ENCODE measurements around the gene MCOLN1. TPM values are rescaled to one million over a fixed set of nuclear protein-coding genes. Genes with fewer than 3 reads are reported as not detected.

Gene MCOLN1
- polyA plus RNA-seq, 3 donors: 32.8 to 133 (median 34.3) TPM

- H3K27ac ChIP-seq (ENCODE audit: low read depth in 1 of 2, low read length in 2 of 2): no peak overlapping the region
- peaks cover 7 to 8% of the 10 kb centered on the region in 2 donors for H3K36me3 ChIP-seq (replicated peaks in 1 of 2; ENCODE audit: control insufficient read depth in 1 of 2, insufficient read depth in 2 of 2, low read length in 2 of 2)
- intact Hi-C loops (cut with micrococcal nuclease): no loop called here
- Mint-ChIP-seq H3K27me3 (ENCODE audit: low read depth in 3 of 3) (peaks cover 2 to 10% (median 4%) of the 10 kb centered on the region in 3 donors), H3K4me1 (peaks cover 32% of the 10 kb centered on the region), H3K9me3 (peaks cover 0 to 3% (median 0%) of the 10 kb centered on the region in 7 donors), H3K27ac (peak overlapping the region in 3 of 7 donors; percentile 25 to 58 (median 33)), H3K36me3 (peaks cover 12 to 31% of the 10 kb centered on the region in 2 donors), H3K4me3 (no peak overlapping the region)
- no peak for DNase-seq
- TF ChIP-seq, protein P1, sequence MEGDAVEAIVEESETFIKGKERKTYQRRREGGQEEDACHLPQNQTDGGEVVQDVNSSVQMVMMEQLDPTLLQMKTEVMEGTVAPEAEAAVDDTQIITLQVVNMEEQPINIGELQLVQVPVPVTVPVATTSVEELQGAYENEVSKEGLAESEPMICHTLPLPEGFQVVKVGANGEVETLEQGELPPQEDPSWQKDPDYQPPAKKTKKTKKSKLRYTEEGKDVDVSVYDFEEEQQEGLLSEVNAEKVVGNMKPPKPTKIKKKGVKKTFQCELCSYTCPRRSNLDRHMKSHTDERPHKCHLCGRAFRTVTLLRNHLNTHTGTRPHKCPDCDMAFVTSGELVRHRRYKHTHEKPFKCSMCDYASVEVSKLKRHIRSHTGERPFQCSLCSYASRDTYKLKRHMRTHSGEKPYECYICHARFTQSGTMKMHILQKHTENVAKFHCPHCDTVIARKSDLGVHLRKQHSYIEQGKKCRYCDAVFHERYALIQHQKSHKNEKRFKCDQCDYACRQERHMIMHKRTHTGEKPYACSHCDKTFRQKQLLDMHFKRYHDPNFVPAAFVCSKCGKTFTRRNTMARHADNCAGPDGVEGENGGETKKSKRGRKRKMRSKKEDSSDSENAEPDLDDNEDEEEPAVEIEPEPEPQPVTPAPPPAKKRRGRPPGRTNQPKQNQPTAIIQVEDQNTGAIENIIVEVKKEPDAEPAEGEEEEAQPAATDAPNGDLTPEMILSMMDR (IDR thresholded peaks at IDR 0.05): no peak
- H3K79me2 ChIP-seq (ENCODE audit: insufficient read depth, low read length): no peaks in the 10 kb centered on the region
- peaks cover 13% of the 10 kb centered on the region for H4K20me1 ChIP-seq (ENCODE audit: insufficient read depth, low read length)
- WGBS (ENCODE audit: insufficient coverage): 90% methylated on average over 7 of the region's 7 CpGs
- H2AFZ ChIP-seq (ENCODE audit: insufficient read depth, low read depth, low read length, poor library complexity, severe bottlenecking): no peak overlapping the region
- no peak overlapping the region for H3K4me2 ChIP-seq (replicated peaks; ENCODE audit: extremely low read depth, low read length, poor library complexity, severe bottlenecking)
- no peaks in the 10 kb centered on the region for H3K27me3 ChIP-seq (ENCODE audit: control insufficient read depth in 2 of 2, insufficient read depth in 2 of 2, low read length in 2 of 2)
- H3K9me3 ChIP-seq (replicated peaks in 1 of 2; ENCODE audit: control insufficient read depth in 1 of 2, insufficient read depth in 1 of 2, low read length in 2 of 2): no peaks in the 10 kb centered on the region
- peaks cover 34 to 36% of the 10 kb centered on the region in 2 donors for H3K4me1 ChIP-seq (ENCODE audit: control insufficient read depth in 1 of 2, insufficient read depth in 2 of 2, low read length in 2 of 2)
- H3K4me3 ChIP-seq (replicated peaks in 1 of 3; ENCODE audit: low read depth in 2 of 3, low read length in 3 of 3): no peak overlapping the region
- no peak overlapping the region for H3K9ac ChIP-seq (ENCODE audit: insufficient read depth, low read length, poor library complexity, severe bottlenecking)
Observed at GRCh38 chr19:7476241-7476640, 46.2 kb upstream of the MCOLN1 start.

- Histone ChIP-seq H3K9ac (ENCODE audit: insufficient read depth, low read length, poor library complexity, severe bottlenecking) (no peak overlapping the region), H2AFZ (ENCODE audit: insufficient read depth, low read depth, low read length, poor library complexity, severe bottlenecking) (no peak overlapping the region), H3K4me2 (replicated peaks; ENCODE audit: extremely low read depth, low read length, poor library complexity, severe bottlenecking) (no peak overlapping the region), H3K27me3 (ENCODE audit: control insufficient read depth in 2 of 2, insufficient read depth in 2 of 2, low read length in 2 of 2) (no peaks in the 10 kb centered on the region), H3K36me3 (replicated peaks in 1 of 2; ENCODE audit: control insufficient read depth in 1 of 2, insufficient read depth in 2 of 2, low read length in 2 of 2) (peaks cover under 1% of the 10 kb centered on the region in 2 donors), H3K9me3 (replicated peaks in 1 of 2; ENCODE audit: control insufficient read depth in 1 of 2, insufficient read depth in 1 of 2, low read length in 2 of 2) (no peaks in the 10 kb centered on the region), H4K20me1 (ENCODE audit: insufficient read depth, low read length) (peaks cover 6% of the 10 kb centered on the region), H3K27ac (ENCODE audit: low read depth in 1 of 2, low read length in 2 of 2) (no peak overlapping the region), H3K4me1 (ENCODE audit: control insufficient read depth in 1 of 2, insufficient read depth in 2 of 2, low read length in 2 of 2) (peaks cover 27 to 30% of the 10 kb centered on the region in 2 donors), H3K4me3 (replicated peaks in 1 of 3; ENCODE audit: low read depth in 2 of 3, low read length in 3 of 3) (no peak overlapping the region), H3K79me2 (ENCODE audit: insufficient read depth, low read length) (no peaks in the 10 kb centered on the region)
- H3K36me3 Mint-ChIP-seq: peaks cover 9 to 24% of the 10 kb centered on the region in 2 donors
- H3K9me3 Mint-ChIP-seq: peaks cover 0 to 3% (median 0%) of the 10 kb centered on the region in 7 donors
- intact Hi-C loops (cut with micrococcal nuclease): no loop called here
- no peak for DNase-seq
- H3K4me3 Mint-ChIP-seq: no peak overlapping the region
- peaks cover 31% of the 10 kb centered on the region for H3K4me1 Mint-ChIP-seq
- H3K27ac Mint-ChIP-seq: peak overlapping the region in 1 of 7 donors; percentile 63
- 87% methylated on average over 28 of the region's 35 CpGs for WGBS (ENCODE audit: insufficient coverage)
- TF ChIP-seq, protein P1 (IDR thresholded peaks at IDR 0.05): no peak
- peaks cover 4 to 10% (median 5%) of the 10 kb centered on the region in 3 donors for H3K27me3 Mint-ChIP-seq (ENCODE audit: low read depth in 3 of 3)
Observed at GRCh38 chr19:7476777-7477494, 45.5 kb upstream of the MCOLN1 start.

Measured in CD14-positive monocyte (primary cell).